RPMI7951 (cell line): ENCODE measurements around the gene CCNI2. TPM values are rescaled to one million over a fixed set of nuclear protein-coding genes. Genes with fewer than 3 reads are reported as not detected.
"Not testable (repeated sequence)": the region's sequence is repeated elsewhere in the genome, so short reads cannot be mapped to it uniquely, and the experiment has no call there.

Source experiments
- DNase-seq: peaks from one replicate; pipeline ENCODE4 v3.0.0-alpha.2; 2012; ENCODE audit warnings: low read depth
- total RNA-seq: library from RNA; depleted of rRNA; stranded (reverse); fragments of >200 nt; shearing (Covaris generic); gene quantifications from 2 replicates; pipeline ENCODE4 v1.2.3, GENCODE V29; 2014; rRNA removed

Gene CCNI2
- total RNA-seq, 1 experiment from 2014 or later: not detected

DNA sequence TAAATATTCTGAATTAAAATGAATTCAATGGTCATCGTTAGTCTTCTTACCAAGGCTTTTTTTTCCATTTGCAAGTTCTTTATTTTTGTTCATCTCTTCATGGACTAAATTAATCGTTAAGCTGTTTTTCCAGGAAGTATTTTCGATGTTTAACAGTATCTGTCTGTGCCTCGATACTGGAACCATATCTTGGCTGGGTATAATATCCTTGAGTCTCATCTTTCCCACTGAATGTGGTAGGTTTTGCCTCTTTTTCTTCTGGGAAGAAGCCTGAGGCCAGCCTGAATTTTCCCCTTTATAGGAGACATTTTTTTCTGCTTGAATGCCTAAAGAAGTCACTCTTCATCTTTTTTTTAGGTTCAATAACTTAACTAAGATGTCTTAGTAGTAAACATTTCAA lies 33.8 kb downstream of the CCNI2 start:
- no peak for DNase-seq

GRCh38 chr5:132782101-132782500 lies 34.9 kb downstream of the CCNI2 start:
- DNase-seq: peak; percentile 50

- no peak for DNase-seq
Observed at GRCh38 chr5:132785365-132785764, 38.1 kb downstream of the CCNI2 start.

DNA sequence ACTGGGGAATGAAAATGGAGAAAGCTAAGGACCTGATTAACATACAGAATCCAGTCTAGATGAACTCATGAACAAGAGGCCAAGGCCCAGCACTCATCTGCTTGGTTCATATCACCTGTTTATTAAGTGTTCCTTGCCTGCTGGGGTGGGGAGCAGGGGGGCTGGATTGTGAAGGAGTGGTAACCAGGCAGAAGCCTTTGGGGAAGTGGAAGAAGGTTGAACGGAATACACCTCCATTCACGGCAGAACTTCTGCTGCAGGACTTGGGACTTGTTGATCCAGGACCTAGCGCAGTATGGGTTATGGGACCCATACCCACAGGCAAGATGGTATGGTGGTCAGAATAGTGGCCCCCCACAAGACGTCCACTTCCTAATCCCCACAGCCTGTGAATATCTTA lies 38.6 kb downstream of the CCNI2 start:
- no peak for DNase-seq

- DNase-seq: peak; percentile 47
Observed at GRCh38 chr5:132787076-132787475, 39.9 kb downstream of the CCNI2 start.

- no peak for DNase-seq
Observed at GRCh38 chr5:132788508-132788907, 41.3 kb downstream of the CCNI2 start.

DNA sequence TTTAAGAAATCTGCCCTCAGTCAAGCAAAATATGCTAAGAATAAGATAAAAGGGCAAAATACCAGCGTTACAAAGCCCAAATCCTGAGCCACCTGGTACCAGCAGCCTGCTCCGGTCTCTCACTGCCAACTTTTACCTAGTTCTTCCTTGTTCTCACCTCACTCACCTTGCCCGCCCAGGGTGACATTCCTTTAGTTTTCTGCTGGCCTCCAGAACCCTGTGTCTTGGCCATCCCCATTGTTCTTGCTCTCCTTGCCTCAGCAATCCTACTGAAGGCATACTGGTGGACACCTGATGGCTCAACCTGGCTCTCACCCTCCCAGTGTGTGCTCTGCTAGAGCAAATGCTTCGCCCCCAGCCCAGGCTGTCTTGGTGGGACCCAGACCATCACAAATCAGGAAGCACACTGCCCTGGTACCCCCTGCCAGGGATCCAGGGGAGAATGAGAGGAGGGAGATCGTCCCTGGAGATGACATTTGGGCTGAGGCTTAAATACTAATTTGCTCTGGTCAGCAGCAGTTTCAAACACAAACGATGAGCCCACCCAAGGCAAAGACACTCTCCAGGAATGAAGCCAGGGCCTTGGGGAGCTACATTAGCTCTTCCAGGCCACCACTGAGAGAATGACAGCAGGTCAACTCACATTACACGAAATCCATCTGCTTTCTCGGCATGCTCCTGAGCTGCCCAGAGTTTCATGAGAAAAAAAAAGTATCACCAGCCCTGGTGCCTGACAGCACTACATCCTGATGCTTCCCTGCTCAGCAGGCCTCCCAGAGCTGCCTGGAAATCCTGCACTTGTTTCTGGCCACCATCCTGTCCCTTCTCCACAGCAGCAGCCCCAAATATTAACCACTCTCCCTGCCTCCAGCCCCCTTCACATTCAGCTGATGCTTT lies 42.0 kb downstream of the CCNI2 start:
- DNase-seq: no peak

DNA sequence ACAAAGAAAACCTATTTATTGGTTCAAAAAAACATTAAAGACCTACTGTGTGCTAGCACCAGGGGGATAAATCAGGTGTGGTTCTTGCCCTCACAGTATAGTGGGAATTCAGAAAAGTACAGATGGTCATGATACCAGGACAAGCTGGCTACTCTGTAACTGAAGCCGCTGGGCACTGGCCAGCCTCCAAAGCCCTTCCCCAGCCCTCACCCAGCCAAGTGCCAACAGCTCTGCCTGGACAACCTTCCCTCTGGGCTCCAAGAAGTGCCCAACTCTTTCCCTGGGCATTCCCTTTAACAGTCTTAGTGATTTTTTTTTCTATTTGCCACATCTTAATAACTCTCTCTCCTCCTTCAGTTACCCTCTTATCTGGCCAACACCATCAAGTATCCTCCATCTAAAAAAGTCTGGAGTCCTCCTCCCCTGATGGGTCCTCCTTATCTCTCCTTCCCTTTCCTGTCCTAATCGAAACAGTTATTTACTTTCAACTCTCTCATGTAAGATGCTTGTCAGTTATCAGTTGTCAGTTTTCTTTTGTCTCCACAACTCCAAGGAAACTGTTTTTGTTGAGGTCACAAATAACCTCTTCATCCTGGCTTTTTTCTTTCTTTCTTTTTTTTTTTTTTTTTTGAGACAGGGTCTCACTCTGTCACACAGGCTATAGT lies 43.1 kb downstream of the CCNI2 start:
- DNase-seq: no peak

DNA sequence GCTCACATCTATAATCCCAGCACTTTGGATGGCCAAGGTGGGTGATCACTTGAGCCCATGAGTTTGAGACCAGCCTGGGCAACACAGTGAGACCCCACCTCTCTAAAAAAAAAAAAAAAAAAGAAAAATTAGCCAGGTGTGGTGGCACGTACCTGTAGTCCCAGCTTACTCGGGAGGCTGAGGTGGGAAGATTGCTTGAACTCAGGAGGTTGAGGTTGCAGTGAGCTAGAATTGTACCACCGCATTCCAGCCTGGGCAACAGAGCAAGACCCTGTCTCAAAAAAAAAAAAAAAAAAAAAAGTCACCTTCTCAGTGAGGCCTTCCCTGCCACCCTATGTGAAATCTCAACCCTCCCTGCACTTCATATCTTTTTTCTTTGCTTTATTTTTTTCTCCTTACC lies 43.8 kb downstream of the CCNI2 start:
- DNase-seq: no peak

DNA sequence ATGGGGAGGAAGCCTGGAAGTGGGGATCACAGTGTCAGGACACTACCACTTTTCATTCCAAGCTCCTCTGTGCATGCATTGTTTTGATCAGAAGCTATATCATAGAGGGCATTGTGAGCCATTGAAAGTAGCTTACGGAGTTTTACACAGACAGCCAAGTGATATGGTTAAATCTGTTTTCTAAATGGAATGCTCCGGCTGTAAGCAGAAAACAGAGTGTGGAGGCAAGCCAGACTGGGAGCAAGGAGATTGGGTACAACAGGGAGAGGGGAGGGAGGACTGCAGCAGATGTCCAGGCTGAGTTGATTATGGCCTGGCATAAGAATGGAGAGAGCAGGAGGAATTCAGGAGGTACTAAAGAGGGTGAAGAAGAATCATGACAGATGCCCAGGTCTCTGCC lies 50.4 kb downstream of the CCNI2 start:
- no peak for DNase-seq

- DNase-seq: no peak
Observed at GRCh38 chr5:132799392-132799791, 52.2 kb downstream of the CCNI2 start.

DNA sequence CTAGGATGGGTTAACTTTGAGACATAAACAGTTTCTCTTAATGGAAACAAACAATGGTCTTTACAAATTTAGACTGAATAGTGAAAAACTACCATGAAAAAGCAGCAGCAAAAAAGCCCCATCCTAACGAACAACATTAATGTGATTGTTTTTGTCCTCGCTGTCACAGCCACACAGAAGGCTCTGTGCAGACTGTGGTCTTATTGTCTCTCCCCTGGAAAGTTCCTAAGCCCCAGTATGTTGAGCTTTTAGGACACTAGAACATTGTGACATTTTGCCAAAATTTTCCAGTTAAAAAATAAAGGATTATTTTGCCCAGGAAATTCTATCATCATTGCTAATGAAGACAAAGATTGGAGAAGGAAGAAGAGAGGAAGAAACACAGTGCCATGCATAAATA lies 53.3 kb downstream of the CCNI2 start:
- no peak for DNase-seq

DNA sequence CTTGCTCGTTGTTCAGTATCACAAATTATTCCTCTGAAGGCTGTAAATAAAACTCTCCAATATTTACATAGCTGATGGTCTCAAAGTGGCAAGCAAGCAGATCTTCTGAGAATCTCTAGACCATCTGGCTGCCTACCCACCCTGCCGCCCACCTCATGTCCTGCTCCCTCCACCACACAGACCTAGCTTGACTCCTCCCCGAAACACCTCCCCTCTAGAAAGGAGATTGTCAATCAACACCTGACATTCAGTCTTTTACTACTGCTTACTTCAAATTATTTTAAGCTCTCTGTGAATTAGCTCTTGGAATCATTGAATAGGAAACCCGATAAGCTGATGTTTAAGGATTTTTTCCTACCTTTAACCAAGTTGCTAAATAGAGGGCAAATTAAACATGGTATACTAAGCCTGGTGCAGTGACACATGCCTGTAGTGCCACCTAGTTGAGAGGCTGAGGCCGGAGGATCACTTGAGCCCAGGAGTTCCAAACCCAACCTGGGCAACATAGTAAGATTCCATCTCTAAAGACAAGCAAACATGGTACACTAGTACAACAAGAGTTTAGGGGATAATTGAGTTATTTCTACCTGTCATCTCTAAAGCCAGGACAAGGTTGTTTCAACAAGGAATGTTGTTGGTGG lies 54.9 kb downstream of the CCNI2 start:
- no peak for DNase-seq

DNA sequence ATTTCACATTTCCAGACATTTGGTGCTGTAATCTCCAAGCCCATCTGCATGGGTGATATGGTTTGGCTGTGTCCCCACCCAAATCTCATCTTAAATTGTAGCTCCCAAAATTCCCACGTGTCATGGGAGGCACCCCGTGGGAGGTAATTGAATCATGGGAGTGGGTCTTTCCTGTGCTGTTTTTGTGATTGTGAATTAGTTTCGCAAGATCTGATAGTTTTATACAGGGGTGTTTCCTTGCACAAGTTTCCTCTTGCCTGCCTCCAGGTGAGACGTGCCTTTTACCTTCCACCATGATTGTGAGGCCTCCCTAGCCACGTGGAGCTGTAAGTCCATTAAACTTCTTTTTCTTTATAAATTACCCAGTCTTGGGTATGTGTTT lies 55.5 kb downstream of the CCNI2 start:
- DNase-seq: not testable (repeated sequence)

Other genes starting within 250 kb of the CCNI2 start
- not detected in 2 replicates for gene IL5, start 203.9 kb upstream of the CCNI2 start, total RNA-seq
- 13.5 and 25.2 TPM in 2 replicates for gene RAD50, start 190.4 kb upstream of the CCNI2 start, total RNA-seq
- not detected in 2 replicates for gene IL13, start 89.3 kb upstream of the CCNI2 start, total RNA-seq
- not detected in 2 replicates for gene IL4, start 73.4 kb upstream of the CCNI2 start, total RNA-seq
- gene KIF3A, start 9.9 kb upstream of the CCNI2 start, total RNA-seq: 4.4 and 4.6 TPM in 2 replicates
- gene SEPTIN8, start 29.8 kb downstream of the CCNI2 start, total RNA-seq: 34.3 and 44.8 TPM in 2 replicates
- gene SOWAHA, start 65.9 kb downstream of the CCNI2 start, total RNA-seq: not detected in 2 replicates
- 4.8 and 6.1 TPM in 2 replicates for gene SHROOM1, start 83.2 kb downstream of the CCNI2 start, total RNA-seq
- gene GDF9, start 119.0 kb downstream of the CCNI2 start, total RNA-seq: 0.12 and 0.39 TPM in 2 replicates
- gene UQCRQ, start 119.2 kb downstream of the CCNI2 start, total RNA-seq: 330 and 401 TPM in 2 replicates
- 0.29 and 0.84 TPM in 2 replicates for gene LEAP2, start 126.2 kb downstream of the CCNI2 start, total RNA-seq
- 23.8 and 27.4 TPM in 2 replicates for gene AFF4, start 216.2 kb downstream of the CCNI2 start, total RNA-seq